NCI-H2227 (cell line): ENCODE measurements around the gene MMP26.

Source experiments
- DNase-seq: peaks from one replicate; lab custom pipeline; 2025; ENCODE audit not compliant: unreplicated experiment; lab: John Stamatoyannopoulos, UW

Gene MMP26

DNA sequence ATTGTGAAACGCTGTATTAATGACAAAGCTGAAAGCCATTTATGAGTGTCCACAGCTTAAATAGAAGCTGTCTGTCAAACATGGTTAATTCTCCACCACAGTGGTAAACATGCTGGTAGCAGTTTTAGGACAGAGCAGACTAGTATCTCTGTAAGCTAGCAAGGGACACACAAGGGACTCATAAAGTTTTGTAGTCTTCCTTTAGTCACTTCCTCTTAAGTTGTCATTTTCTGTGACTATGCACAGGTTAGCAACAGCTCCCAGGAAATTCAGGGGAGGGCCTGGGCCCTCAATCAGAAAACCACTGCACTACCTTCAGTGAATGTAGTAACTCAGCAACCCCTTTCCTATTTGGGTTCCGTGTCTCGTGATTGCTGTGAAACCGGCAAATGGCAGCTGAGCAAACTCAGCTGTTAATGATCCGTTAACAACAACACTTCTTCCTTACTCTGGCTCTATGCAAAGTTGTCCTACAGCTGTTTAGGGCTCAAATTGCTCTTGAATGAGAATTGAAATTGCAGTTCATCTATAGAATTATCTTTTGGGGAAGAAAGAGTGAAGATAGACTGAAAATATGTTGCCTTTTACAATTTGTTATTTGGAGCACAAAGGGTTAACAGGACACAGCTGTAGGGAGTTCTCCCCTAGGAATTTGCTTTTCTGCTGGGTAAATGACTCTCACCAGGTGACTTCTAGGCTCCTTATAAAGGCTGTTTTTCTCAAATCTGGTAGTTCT is at the start of gene MMP26:
Gene MMP26 (plus strand): TSS at position 731 of the 736 bp plus-strand sequence.
- no peak for DNase-seq

DNA sequence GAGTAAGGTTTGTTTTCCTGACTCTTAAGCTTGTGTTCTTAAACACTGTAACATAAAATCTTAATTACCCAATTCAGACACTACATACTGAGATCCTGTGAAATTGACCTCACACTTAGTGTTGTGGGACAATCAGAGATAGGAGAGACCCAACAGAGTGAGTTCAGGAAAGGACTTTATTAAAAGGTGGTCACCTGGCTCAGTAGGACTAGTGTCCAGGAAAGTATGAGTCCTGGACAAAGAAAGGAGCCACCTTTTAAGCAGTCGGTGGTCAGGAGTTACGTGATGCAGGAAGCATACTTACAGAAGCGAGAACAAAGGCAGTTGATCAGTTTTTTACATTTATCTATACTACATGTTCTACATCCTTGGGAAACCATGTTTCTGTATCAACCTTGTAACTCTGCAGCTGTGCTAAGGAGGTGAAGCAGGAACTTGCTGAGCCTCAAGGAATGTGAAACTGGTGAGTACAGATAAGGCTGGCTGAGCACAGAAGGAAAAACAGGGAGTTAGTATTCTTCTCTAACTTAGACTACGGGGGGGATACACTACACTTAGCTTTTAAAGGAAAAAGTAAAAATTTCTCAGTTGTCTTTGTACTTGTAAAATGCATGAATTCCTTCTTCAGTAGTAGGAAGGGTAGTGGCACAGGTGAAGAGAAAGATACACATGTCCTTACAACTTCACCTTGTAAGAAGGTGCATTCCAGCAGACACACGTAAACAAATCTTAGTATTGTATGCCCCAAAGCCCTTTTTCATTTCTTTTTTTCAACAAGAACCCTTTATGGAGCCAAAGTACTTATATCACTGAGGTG is 45.7 kb upstream of the MMP26 start:
- DNase-seq: no peak

GRCh38 chr11:4662876-4663275 is 41.7 kb upstream of the MMP26 start:
- no peak for DNase-seq

- no peak for DNase-seq
Measured at GRCh38 chr11:4664183-4664582, 40.4 kb upstream of the MMP26 start.

- DNase-seq: no peak
Measured at GRCh38 chr11:4664786-4665185, 39.8 kb upstream of the MMP26 start.

DNA sequence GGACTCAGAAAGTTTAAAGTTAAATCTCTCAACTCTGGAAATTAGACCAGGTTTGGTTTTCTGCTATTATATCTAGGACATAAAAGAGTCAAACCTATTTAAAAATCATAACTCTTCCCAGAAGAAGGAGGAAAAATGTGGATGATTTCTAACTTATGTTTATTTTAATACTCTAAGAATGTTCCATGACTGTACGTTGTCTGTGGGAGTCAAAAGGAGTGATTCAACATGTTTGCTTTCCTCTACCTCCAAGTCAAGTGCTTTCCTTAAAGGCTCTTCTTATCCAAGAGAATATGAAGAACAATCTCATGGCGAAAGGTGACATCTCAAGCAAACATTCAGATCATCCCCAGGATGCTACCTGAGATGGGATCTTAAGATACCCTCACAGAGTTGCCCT is 39.2 kb upstream of the MMP26 start:
- DNase-seq: no peak

DNA sequence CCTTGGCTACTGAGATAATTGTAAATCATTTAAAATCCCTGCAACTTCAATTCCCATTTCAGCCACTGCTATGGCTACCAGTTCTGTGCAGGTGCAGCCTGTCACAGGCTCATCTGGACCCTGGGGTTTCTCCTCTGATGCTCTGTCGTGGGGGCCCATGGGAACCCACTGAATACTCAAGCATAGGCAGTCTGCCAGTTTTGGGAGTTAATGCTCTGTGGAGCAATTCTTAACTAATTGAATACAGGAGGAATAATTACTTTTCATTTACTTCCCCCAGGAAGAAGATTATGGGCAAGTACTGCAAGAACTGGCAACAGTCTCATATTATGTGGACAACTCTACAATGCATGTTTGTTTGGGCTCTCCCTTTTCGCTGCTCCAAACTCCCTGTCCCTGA is 32.8 kb upstream of the MMP26 start:
- DNase-seq: no peak

- no peak for DNase-seq
Measured at GRCh38 chr11:4672470-4672869, 32.1 kb upstream of the MMP26 start.

GRCh38 chr11:4673781-4674180 is 30.8 kb upstream of the MMP26 start:
- DNase-seq: no peak

DNA sequence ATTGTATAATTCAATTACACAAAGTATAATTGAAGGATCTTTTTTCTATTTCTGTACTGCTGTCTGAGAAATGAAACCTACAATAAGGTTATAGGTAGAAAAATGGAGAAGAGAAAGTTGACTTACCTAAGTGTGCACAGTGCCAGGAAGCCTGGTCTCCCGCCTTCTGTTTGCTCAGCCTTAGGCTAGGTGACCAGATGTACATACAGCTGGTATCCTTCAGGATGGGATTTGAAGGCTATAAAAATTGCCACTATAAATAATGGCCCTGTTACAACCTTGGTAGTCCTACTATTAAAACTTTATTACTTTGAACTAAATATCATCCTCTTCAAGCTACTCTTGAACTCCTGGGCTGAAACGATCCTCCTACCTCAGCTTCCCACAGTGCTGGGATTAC is 26.6 kb upstream of the MMP26 start:
- no peak for DNase-seq

- DNase-seq: no peak
Measured at GRCh38 chr11:4680341-4680740, 24.2 kb upstream of the MMP26 start.

DNA sequence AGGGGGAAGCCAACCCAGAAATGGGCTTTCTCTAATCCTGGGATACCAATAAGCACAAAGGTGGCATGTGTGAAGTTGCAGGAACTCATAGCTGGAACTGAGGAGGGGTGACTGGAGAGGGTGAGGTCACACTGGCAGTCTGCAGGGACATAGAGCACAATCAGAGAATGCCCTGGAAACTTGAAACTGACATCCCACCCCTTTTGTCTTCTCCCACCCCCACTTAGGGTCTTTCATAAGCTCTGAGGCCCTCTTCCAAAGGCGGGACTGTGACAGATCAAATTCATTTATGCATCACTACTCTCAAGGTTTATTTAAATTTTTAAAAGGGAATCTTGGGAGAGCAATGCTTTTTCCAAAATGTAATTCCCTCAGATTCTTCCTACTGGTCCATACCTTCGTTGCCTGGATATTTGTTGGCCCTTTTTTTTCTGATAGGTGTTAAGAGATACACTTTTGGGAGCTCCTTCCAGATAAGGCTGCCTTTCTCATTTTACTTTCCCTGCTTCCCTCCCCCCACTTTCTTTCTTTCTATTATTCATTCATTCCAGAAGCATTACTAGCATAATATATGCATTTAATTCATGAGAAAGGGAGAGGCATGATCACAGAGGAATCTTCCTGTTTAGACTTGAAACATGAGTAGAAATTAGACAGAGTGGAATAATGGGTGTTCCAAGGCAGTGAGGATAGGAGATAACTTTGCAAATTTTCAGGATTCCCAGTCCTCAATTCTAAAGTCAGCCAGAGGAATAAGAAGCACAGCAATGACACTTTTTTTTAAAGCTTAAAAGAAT is 21.8 kb upstream of the MMP26 start:
- DNase-seq: no peak

DNA sequence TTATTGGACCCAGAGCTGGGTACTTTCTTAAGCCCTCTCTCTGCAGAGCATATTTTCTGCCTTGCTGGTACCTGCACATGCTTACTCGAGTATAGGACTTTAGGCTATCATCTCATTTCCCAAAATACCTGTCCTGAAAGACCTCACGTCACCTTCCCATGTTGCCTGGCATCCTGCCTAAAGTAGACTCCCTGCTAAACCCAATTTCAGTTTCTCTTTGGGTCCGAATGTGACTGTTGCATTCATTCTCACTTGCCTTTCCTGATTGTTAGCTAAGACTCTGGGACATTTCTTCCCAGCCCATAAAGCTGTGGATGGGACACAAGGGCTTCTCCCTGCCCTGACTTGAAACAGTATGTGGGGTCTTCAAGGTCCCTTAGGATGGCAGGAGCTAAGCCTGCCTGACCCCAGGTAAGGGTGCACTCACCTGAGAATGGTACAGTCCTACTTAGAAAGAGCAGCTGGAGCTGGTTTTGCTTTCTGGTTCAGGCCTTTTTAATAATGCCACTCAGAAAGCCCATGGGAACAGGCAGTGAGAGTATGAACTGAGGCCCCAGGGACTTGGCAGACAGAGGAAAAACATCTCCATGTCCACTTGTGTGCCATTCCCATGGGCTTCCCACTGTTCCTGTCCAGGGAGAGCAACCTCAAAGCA is 19.8 kb upstream of the MMP26 start:
- no peak for DNase-seq

GRCh38 chr11:4695442-4695841 is 9.1 kb upstream of the MMP26 start:
- DNase-seq: no peak

DNA sequence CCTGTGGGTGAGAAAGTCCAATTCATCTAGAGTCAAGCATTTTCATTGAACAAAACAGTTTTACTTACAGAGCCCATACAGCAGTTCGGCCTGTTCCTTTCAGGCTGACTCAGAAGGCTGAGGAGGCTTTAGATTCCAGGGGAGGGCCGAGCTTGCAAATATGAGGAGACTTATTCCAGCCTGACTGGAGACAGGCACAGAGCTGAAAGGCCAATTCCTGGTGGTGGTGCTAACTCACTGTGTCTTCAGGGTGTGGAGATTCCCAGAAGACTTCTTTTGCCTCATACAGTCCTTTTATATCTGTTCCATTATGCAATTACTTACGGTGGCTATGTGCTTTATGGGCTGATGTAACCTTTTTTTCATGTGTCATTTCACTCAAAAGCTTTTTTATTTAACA is 7.0 kb upstream of the MMP26 start, which contains the start of gene OR51E2:
Gene OR51E2 (minus strand): TSS at position 269 of the 400 bp plus-strand sequence. CDS start 15,142 bp downstream, outside the sequence.
- DNase-seq: no peak

DNA sequence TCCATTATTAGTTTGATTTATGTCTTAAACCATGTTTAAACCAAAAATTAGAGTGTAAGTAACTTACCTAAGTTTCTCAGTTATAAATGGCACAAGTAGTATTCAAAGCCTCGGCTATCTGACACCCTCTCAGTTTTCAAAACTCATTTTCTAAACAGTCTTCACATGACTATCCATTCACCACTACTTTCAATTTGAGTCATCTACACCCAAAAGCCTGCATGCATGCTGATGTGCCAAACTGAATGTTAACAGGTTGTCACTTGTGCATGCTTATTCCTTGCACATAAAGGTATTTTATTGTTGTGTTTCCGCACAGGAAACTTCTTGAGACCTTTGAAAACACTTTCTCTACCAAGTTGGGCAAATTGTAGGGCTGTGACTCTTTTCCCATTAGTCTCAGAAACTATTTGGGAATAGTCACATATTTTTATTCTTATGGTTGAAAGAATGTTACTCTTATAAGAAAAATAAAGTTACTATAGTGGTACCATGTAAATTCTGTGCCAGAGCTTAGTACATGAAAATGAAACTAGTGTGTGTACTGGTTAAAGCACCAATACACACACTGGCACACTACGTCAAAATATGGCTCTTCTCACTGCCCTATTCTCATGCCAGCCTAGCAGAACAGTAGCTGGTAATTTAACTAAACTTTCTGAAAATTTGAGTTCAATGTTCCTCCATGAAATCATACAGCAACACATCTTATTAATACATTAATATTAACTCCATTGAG is 4.7 kb upstream of the MMP26 start:
- DNase-seq: no peak

GRCh38 chr11:4700436-4700820 is 4.2 kb upstream of the MMP26 start:
- DNase-seq: no peak

GRCh38 chr11:4704790-4705334 is 278 bp downstream of the MMP26 start:
- DNase-seq: no peak

GRCh38 chr11:4713241-4713640 is 8.7 kb downstream of the MMP26 start:
- DNase-seq: no peak

GRCh38 chr11:4714300-4714699 is 9.7 kb downstream of the MMP26 start:
- DNase-seq: no peak
